MM.1S (cell line): ENCODE data around the gene PRDM1.

Experiments
- CTCF ChIP-seq: fragments of 300-600 bp; sonication (generic); IDR thresholded peaks from 2 replicates; pipeline ENCODE4 v1.5.1; 2016; ENCODE audit warnings: antibody characterized with exemption, low read length, mixed read lengths
- EZH2 ChIP-seq: fragments of 300-600 bp; sonication (generic); optimal IDR thresholded peaks from 2 replicates; pipeline ENCODE3; 2017; ENCODE audit warnings: low read depth, mild to moderate bottlenecking, antibody characterized with exemption, low read length, mixed read lengths

- no peak for TF ChIP-seq CTCF
- TF ChIP-seq EZH2, result no peak
Observed at GRCh38 chr6:106056746-106057390, 29.3 kb upstream of the PRDM1 start.
